HEK293T (cell line): ENCODE data around the gene TEX55.
A peak's percentile ranks its signal among the peaks of the same experiment; 100 is the strongest.

Experiments
- ARNT ChIP-seq: fragments of 450-650 bp; IDR thresholded peaks from 2 replicates; pipeline ENCODE4 v1.6.1; 2017; ENCODE audit warnings: mild to moderate bottlenecking
- BHLHE40 ChIP-seq: fragments of 450-650 bp; IDR thresholded peaks from 2 replicates; pipeline ENCODE4 v1.6.1; 2016; ENCODE audit warnings: mild to moderate bottlenecking, moderate library complexity, borderline replicate concordance
- FOXA1 ChIP-seq: fragments of 450-650 bp; IDR thresholded peaks from 2 replicates; pipeline ENCODE4 v1.6.1; 2016; ENCODE audit warnings: mild to moderate bottlenecking
- FOXM1 ChIP-seq: fragments of 450-650 bp; IDR thresholded peaks from 2 replicates; pipeline ENCODE4 v1.6.1; 2017; ENCODE audit warnings: mild to moderate bottlenecking, borderline replicate concordance
- L3MBTL2 ChIP-seq: fragments of 450-650 bp; conservative IDR thresholded peaks from 2 replicates; pipeline ENCODE4 v1.6.1; 2016; ENCODE audit warnings: mild to moderate bottlenecking
- LEF1 ChIP-seq: fragments of 450-650 bp; IDR thresholded peaks from 2 replicates; pipeline ENCODE4 v1.6.1; 2017; ENCODE audit warnings: mild to moderate bottlenecking, borderline replicate concordance
- SP1 ChIP-seq: fragments of 450-650 bp; IDR thresholded peaks from 2 replicates; pipeline ENCODE4 v1.6.1; 2017
- SUZ12 ChIP-seq: fragments of 450-650 bp; IDR thresholded peaks from 2 replicates; pipeline ENCODE4 v1.6.1; 2016; ENCODE audit warnings: mild to moderate bottlenecking
- TF ChIP-seq, protein P1 (sequence below): fragments of 450-650 bp; IDR thresholded peaks from 2 replicates; pipeline ENCODE4 v1.6.1; 2016

DNA sequence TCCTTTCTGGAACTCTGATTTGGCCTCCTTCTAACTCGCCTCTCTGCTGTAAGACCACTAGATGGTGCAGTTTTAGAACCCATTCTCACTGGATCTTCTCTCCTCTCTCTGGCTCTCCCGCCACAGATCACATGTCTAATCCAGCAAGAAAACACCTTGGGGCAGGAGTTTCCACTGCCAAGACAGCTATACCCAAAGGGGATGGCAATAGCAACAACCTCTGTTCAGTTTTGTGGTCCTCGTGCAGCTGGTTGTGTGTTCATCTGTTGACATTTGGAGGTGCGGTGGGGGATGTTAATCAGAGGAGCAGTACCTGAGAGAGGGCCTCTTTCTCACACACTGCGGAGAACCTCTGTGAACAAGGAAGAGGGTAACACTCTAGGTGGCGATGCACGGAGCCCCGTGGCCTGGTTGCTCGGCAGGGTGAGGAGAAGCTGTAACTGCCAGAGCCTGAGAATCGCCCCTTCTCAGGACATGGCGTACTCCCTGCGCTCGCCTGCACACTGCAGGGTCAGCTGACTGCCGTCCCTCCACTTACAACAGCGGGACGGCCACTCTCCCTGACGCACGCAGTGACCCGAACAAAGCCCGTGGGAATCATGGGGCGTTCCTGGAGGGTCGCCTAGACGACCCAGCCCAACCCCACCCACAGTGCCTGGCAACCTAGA lies at the start of gene TEX55:
- TF ChIP-seq LEF1 (no peak), SUZ12 (no peak), FOXM1 (no peak), ARNT (no peak), BHLHE40 (no peak), L3MBTL2 (peak; percentile 82), SP1 (no peak), FOXA1 (no peak)
- TF ChIP-seq, protein P1, sequence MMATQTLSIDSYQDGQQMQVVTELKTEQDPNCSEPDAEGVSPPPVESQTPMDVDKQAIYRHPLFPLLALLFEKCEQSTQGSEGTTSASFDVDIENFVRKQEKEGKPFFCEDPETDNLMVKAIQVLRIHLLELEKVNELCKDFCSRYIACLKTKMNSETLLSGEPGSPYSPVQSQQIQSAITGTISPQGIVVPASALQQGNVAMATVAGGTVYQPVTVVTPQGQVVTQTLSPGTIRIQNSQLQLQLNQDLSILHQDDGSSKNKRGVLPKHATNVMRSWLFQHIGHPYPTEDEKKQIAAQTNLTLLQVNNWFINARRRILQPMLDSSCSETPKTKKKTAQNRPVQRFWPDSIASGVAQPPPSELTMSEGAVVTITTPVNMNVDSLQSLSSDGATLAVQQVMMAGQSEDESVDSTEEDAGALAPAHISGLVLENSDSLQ: no peak
